ENCODE data around the gene PRKCE. TPM values are rescaled to one million over a fixed set of nuclear protein-coding genes. Genes with fewer than 3 reads are reported as not detected.

The PRKCE gene
- total RNA-seq, 1 experiment from 2014 or later, result 14.0 TPM

DNA sequence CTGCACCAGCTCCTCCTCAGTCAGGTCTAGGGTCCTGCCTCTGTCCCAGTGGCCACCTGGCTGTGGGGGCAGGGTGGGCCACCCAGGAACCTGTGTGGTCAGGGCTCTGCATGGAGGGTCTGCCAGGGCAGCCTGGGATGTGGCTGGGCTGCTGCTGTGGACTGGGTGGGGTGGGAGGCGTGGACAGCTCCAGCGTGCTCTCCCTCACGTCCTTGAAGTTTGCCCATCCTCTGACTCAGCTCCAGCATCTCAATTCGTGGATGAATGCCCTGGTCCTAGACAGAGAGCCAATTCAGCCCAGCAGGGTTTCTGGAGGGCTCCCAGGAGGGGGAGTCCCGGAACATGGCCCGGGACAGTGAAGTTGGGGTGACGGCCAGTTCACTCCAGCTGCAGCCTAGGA is 581.4 kb downstream of the PRKCE start:
- ATAC-seq, result no peak
- in situ Hi-C loops (cut with HindIII; ENCODE audit: low pct_unique_long_range_greater_than_20kb, low sequenced_read_pairs) (no loop called here), intact Hi-C loops (cut with micrococcal nuclease; ENCODE audit: unreplicated experiment) (no loop called here)
- no peaks in the 10 kb centered on the region for H3K4me1 ChIP-seq (ENCODE audit: control insufficient read depth, insufficient read depth, low read length)
- DNase-seq (ENCODE audit: low read depth, low spot score), result no peak
- H3K27ac ChIP-seq (ENCODE audit: low read length), result no peak overlapping the region
- no peak overlapping the region for H3K4me3 ChIP-seq (ENCODE audit: low read depth in 2 of 2, low read length in 2 of 2)
- no TSS peak for BruUV-seq (replicated peaks)
- H3K36me3 ChIP-seq (ENCODE audit: control insufficient read depth, insufficient read depth, low read length), result no peaks in the 10 kb centered on the region
- ChIA-PET CTCF (no interaction called here), POLR2A (no interaction called here)
- H3K27me3 ChIP-seq (ENCODE audit: control insufficient read depth, insufficient read depth, low read length), result no peaks in the 10 kb centered on the region
- H3K9me3 ChIP-seq (ENCODE audit: control insufficient read depth, insufficient read depth, low read depth, low read length), result no peaks in the 10 kb centered on the region
- TF ChIP-seq SIN3A (IDR thresholded peaks at IDR 0.05; ENCODE audit: borderline replicate concordance, insufficient read depth, low read depth, low read length) (no peak), POLR2AphosphoS5 (IDR thresholded peaks at IDR 0.05; ENCODE audit: low read depth, low read length) (no peak), TCF7L2 (IDR thresholded peaks at IDR 0.05; ENCODE audit: low read depth, low read length) (no peak)
- TF ChIP-seq, protein P1, sequence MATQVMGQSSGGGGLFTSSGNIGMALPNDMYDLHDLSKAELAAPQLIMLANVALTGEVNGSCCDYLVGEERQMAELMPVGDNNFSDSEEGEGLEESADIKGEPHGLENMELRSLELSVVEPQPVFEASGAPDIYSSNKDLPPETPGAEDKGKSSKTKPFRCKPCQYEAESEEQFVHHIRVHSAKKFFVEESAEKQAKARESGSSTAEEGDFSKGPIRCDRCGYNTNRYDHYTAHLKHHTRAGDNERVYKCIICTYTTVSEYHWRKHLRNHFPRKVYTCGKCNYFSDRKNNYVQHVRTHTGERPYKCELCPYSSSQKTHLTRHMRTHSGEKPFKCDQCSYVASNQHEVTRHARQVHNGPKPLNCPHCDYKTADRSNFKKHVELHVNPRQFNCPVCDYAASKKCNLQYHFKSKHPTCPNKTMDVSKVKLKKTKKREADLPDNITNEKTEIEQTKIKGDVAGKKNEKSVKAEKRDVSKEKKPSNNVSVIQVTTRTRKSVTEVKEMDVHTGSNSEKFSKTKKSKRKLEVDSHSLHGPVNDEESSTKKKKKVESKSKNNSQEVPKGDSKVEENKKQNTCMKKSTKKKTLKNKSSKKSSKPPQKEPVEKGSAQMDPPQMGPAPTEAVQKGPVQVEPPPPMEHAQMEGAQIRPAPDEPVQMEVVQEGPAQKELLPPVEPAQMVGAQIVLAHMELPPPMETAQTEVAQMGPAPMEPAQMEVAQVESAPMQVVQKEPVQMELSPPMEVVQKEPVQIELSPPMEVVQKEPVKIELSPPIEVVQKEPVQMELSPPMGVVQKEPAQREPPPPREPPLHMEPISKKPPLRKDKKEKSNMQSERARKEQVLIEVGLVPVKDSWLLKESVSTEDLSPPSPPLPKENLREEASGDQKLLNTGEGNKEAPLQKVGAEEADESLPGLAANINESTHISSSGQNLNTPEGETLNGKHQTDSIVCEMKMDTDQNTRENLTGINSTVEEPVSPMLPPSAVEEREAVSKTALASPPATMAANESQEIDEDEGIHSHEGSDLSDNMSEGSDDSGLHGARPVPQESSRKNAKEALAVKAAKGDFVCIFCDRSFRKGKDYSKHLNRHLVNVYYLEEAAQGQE (IDR thresholded peaks at IDR 0.05; ENCODE audit: insufficient read depth in 1 of 2, low read depth in 2 of 2, low read length in 1 of 2), result no peak
- TF ChIP-seq, protein P2, sequence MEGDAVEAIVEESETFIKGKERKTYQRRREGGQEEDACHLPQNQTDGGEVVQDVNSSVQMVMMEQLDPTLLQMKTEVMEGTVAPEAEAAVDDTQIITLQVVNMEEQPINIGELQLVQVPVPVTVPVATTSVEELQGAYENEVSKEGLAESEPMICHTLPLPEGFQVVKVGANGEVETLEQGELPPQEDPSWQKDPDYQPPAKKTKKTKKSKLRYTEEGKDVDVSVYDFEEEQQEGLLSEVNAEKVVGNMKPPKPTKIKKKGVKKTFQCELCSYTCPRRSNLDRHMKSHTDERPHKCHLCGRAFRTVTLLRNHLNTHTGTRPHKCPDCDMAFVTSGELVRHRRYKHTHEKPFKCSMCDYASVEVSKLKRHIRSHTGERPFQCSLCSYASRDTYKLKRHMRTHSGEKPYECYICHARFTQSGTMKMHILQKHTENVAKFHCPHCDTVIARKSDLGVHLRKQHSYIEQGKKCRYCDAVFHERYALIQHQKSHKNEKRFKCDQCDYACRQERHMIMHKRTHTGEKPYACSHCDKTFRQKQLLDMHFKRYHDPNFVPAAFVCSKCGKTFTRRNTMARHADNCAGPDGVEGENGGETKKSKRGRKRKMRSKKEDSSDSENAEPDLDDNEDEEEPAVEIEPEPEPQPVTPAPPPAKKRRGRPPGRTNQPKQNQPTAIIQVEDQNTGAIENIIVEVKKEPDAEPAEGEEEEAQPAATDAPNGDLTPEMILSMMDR (IDR thresholded peaks at IDR 0.05), result no peak

DNA sequence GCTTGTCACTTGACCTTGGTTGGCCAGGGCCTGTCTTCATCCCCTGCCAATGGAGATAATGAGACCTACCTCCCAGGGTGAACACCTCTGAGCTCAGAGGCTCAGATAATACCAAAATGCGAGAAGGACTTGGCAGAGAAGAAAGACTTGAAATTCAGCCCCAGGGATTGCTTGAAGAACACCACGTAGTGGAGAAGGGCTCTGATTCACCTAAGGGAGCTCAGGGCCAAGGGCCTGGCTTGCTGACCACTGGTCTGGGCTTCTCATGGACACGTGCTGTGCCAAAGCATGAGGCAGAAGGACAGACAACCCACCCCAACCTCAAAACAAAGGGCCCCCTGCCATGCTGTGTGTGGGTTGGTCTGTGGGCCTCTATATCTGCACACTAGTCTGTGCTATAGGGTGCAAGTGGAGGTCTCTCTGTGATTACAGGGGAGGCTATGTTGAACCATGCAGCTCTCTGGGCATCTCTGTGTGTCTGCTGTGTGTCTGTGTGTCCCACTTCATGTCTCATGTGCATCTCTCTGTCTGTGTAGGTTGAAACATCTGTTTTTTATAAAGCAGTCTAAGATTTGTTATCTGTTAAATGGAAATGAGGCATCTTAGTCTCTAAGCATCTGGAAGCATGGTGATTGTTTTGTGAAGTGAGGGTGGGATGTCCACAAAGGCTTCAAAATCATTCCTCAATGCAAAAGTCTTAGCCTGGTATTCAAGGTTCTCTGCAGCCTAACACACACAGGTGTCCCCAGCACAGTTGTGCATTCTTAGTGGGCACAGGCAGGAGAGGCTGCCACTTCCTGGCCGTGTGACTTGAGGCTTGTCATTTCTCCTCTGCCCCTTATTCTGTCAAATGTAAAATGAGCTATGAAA is 584.8 kb downstream of the PRKCE start:
- H3K9me3 ChIP-seq (ENCODE audit: control insufficient read depth, insufficient read depth, low read depth, low read length), result no peaks in the 10 kb centered on the region
- no peaks in the 10 kb centered on the region for H3K36me3 ChIP-seq (ENCODE audit: control insufficient read depth, insufficient read depth, low read length)
- CTCF ChIA-PET, result no interaction called here
- no peak overlapping the region for H3K4me3 ChIP-seq (ENCODE audit: low read depth in 2 of 2, low read length in 2 of 2)
- TF ChIP-seq, protein P1 (IDR thresholded peaks at IDR 0.05; ENCODE audit: insufficient read depth in 1 of 2, low read depth in 2 of 2, low read length in 1 of 2), result no peak
- TF ChIP-seq TCF7L2 (IDR thresholded peaks at IDR 0.05; ENCODE audit: low read depth, low read length) (no peak), SIN3A (IDR thresholded peaks at IDR 0.05; ENCODE audit: borderline replicate concordance, insufficient read depth, low read depth, low read length) (no peak), POLR2AphosphoS5 (IDR thresholded peaks at IDR 0.05; ENCODE audit: low read depth, low read length) (no peak)
- TF ChIP-seq, protein P2 (IDR thresholded peaks at IDR 0.05), result no peak
- POLR2A ChIA-PET, result no interaction called here
- intact Hi-C loops (cut with micrococcal nuclease; ENCODE audit: unreplicated experiment) (no loop called here), in situ Hi-C loops (cut with HindIII; ENCODE audit: low pct_unique_long_range_greater_than_20kb, low sequenced_read_pairs) (no loop called here)
- H3K27me3 ChIP-seq (ENCODE audit: control insufficient read depth, insufficient read depth, low read length), result no peaks in the 10 kb centered on the region
- no TSS peak for BruUV-seq (replicated peaks)
- no peak for DNase-seq (ENCODE audit: low read depth, low spot score)
- no peak for ATAC-seq
- no peak overlapping the region for H3K27ac ChIP-seq (ENCODE audit: low read length)
- H3K4me1 ChIP-seq (ENCODE audit: control insufficient read depth, insufficient read depth, low read length), result no peaks in the 10 kb centered on the region
